KBM-7 (cell line): Measurements from ENCODE around the gene MYL5.
"Not testable (repeated sequence)": the region's sequence is repeated elsewhere in the genome, so short reads cannot be mapped to it uniquely, and the experiment has no call there.

Experiments used
- DNase-seq: peaks from one replicate; pipeline ENCODE4 v3.0.0-alpha.2; 2015
- in situ Hi-C: fragments of 300-500 bp; cut with MboI; formaldehyde crosslinking; loops from 2 replicates; pipeline ENCODE4 v1.14.3; 2020; ENCODE audit warnings: low sequenced_read_pairs, low pct_unique_long_range_greater_than_20kb, mixed read lengths

The MYL5 gene

GRCh38 chr4:680928-681645, 6.7 kb downstream of the MYL5 start:
- in situ Hi-C loops: no loop called here
- no peak for DNase-seq

GRCh38 chr4:681736-682451, 7.6 kb downstream of the MYL5 start:
- no peak for DNase-seq
- in situ Hi-C loops: no loop called here

- in situ Hi-C loops: no loop called here
- no peak for DNase-seq
Observed at GRCh38 chr4:682490-683172, 8.3 kb downstream of the MYL5 start.

GRCh38 chr4:683247-683897, 9.0 kb downstream of the MYL5 start:
- no peak for DNase-seq
- in situ Hi-C loops: no loop called here

GRCh38 chr4:683982-684622, 9.8 kb downstream of the MYL5 start:
- no peak for DNase-seq
- in situ Hi-C loops: no loop called here

- in situ Hi-C loops: no loop called here
- no peak for DNase-seq
Observed at GRCh38 chr4:684623-685327, 10.4 kb downstream of the MYL5 start.

- no peak for DNase-seq
- in situ Hi-C loops: no loop called here
Observed at GRCh38 chr4:685679-686412, 11.5 kb downstream of the MYL5 start.

- in situ Hi-C loops: no loop called here
- no peak for DNase-seq
Observed at GRCh38 chr4:686413-687040, 12.2 kb downstream of the MYL5 start.

- DNase-seq: no peak
- in situ Hi-C loops: no loop called here
Observed at GRCh38 chr4:687048-687970, 13.0 kb downstream of the MYL5 start.

GRCh38 chr4:687971-688853, 13.9 kb downstream of the MYL5 start:
- DNase-seq: no peak
- in situ Hi-C loops: no loop called here

GRCh38 chr4:688854-689681, 14.7 kb downstream of the MYL5 start, which contains the start of gene SLC49A3:
Gene SLC49A3, minus strand, starts transcription at chr4:689151. Its CDS starts 24 bp downstream, at chr4:689127.
- in situ Hi-C loops: no loop called here
- no peak for DNase-seq

- in situ Hi-C loops: no loop called here
- DNase-seq: no peak
Observed at GRCh38 chr4:689723-690122, 15.4 kb downstream of the MYL5 start.

GRCh38 chr4:692771-693554, 18.6 kb downstream of the MYL5 start:
- in situ Hi-C loops: no loop called here
- DNase-seq: no peak

GRCh38 chr4:694341-694940, 20.1 kb downstream of the MYL5 start:
- in situ Hi-C loops, DNase-seq: not testable (repeated sequence)
